GM15510 (cell line): ENCODE data around the gene CKS1B.

Experiments
- POLR2A ChIP-seq: IDR thresholded peaks from 3 replicates; pipeline ENCODE4 v1.6.1; 2011; ENCODE audit warnings: borderline replicate concordance; ENCODE audit not compliant: insufficient read length; ENCODE audit errors: extremely low read depth

CKS1B gene

DNA sequence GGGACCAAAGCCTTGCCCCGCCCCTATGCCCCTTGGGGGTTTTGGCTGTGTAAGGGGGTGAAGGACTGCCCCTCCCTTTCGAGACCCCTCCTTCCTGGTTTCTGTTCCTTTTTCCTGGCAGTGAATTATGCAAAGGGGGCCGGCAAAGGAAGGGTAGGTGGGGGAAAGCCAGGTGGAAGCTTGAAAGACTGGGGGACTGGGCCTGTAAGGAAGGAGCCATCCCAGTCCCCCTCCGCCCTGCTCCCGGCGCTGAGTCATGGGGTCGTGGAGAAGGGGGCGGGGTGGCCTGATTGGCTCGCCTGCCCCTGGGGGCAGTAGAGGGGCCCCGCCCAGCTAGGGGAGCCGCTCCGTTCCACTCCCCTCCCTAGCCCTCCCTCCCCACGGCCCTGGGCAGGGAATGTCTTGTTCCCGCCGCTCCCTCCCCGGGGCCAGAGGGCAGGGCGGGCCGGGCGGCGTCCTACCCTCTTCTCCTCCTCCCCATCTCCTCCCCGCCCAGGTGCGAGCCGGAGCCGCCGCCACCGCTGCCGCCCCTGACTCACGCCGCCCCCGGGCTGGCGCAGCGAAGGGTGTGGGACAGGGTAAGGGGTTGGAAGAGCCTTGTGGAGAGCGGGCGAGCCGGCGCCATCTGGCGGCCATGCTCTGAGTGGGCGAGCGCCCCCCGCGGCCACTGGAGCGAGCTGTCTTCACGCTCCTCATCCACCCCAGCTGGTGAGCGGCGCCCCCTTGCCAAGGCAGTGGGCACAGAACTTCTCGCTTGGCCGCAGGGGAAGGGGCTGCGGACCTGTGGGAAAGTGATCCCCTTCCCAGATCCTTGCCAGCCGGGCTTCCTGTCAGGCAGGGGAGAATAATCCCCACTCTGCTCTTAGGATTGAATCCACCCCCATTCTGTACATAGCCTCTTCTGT, 42.8 kb downstream of the CKS1B start:
- TF ChIP-seq POLR2A: no peak

DNA sequence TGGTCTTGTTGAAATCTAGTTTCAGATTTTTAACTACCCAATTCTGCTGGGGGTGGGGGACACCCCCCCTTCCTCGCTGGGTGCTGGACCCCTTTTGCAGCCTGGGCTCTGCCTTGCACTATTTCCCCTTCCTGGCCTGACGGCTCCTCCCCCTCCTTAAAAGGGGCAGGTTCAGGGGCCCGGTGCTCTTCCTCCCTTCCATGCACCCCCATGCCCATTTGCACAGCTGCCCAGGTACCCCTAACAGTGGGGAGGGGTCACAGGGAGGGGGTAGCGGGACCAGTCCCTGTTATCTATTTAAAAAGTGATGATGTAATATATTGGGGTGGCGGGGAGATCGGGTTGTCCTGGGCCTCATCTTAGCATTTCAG, 43.5 kb downstream of the CKS1B start:
- no peak for TF ChIP-seq POLR2A

DNA sequence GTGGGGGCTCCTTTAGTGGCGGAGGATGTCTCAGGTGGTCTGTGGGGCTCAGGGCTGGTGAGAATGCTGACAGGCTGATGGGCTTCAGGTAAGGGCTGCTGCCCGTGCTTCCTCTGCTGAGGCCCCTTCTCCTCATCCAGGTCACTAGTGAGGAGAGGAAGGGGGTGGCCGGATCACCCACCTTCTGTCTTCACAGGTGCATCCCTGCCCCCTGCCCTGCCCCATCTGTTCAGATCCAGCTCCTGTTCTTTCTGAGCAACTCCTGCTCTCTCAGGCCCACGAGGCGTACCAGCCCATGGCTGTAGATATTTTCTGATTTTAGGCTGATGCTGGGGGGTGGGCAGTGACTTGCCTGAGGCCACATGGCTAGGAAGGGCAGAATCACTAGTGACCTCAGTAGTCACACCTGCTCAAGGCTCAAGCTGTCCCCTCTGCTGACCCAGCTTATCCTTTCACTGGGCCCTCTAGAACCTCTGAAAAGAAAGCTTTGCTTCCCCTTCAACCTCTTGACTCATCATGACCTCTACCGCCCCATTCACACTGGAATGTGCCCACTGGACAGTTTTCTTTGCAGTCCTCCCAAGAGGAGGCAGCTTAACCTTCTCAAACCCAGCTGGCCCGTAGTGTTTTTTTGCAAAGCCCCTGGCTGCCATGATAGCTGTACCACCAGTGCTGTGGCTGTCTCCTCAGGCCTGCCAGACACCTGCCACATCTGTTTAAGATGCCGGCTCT, 44.3 kb downstream of the CKS1B start:
- TF ChIP-seq POLR2A: no peak

DNA sequence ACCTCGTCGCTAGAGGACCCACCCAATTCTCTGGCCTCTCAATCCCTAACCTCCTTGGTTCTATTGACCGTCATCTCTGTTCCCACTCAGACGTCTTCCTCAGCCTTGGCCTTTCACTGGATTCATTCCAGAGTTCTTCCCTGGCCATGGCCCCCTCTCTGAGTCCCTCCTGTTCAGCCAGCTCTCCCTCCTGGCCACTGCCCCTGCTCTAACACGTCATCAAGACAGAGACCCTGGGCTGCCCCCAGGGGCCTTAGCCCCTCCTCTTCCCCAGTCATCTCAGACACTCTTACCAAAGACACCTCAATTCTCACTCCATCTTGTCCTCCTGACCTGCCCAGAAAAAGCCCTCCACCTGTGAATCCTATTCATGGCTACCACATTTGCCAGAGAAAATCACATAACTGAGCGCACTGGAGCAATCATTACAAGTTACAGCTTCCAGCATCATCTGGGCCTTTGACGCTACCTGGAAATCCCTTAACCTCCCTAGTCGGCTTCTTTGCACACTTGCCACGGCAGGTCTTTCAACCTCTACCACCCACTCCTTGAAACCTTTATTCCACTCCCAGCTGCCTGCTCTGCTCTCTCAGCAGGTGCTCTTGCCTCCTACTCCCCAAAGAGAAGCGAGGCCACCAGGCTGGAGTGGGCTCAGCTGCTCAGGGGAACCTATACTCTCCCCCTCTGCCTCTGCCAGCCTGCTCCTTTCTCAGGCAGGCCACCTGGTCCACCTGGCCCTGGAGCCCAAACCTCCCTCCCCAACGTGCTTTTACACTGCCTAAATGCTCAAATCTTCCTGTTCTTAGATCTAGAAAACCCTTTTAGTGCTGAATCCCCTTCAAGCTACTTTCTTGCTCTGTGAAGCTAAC, 45.1 kb downstream of the CKS1B start:
- no peak for TF ChIP-seq POLR2A

DNA sequence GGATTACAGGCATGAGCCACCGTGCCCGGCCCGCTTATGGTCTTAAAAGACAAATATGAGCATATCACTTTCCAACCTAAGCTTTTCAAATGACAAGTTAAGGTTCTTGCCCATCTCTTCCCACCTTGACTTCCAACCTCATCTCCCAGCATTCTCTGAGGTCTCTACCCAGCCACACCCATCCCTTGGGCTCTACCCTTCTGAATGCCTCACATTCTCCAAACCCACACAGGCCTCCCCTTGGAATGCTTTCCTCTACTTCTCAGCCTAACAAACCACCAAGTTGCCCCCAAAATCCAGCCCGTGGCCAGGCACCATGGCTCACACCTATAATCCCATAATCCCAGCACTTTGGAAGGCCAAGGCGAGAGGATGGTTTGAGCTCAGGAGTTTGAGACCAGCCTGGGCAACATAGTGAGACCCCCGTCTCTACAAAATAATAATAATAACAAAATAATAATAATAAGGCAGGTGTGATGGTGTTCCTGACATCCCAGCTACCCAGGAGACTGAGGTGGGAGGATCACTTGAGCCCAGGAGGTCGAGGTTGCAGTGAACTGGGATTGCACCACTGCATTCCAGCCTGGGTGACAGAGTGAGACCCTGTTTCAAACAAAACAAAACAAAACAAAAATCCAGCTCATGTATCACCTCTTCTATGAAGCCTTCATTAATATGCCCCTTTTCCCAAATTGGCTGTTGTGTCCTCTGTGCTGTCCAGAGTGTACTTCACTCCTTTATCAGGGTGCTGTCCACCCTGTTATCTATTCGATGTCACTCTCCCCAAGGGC, 47.9 kb downstream of the CKS1B start:
- TF ChIP-seq POLR2A: no peak

DNA sequence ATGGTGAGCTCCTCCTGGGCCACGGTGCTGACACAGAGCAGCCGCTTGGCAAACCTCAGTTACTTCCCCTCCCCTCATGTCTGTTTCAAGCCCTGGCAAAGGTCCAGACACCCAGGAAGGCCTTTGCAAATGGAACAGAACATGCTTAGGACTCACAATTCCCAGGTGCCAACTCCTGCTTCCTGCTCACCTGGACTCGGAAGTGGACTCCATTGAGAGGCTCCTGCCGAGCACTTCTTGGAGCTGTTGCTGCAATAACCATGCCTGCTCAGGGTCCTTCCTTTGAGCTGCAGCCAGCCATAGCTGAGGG, 48.4 kb downstream of the CKS1B start:
- no peak for TF ChIP-seq POLR2A

DNA sequence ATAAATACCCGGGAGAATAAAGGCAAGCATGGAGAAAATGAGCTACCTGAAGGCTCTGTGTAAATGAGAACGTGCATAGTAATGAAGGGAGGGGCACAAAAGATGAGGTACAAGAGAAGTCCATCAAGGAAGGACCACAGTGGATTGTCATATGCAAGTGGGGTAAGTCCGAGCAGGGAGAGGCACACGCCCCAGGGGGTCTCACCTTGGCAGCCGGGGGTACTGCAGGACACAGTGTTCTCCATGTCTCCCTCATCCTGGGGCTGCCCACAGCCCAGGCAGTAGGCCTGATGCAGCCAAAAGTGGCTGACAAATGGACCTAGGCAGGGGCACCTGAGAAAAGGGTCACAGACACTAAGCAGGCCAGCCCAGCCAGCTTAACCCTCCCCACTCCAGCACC, 49.1 kb downstream of the CKS1B start:
- TF ChIP-seq POLR2A: no peak

DNA sequence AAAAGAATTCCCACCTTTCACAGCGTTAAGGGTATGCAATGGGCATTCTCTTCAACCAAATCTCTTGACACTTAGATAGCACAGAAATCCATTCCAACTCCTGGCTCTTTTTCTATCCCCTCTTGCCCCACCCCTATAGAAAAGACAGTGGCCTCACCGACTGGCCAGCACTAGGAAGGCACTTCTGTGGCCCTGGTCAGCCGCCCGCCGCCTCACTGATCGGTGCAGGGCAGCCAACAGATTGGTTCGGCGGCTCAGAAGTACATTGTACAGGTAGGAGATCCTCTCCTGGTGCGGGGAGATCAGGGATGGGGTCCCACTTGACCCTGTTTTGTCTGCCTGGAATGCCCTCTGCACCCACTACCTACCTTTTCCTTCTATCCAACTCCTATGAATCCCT, 49.8 kb downstream of the CKS1B start:
- TF ChIP-seq POLR2A: no peak

DNA sequence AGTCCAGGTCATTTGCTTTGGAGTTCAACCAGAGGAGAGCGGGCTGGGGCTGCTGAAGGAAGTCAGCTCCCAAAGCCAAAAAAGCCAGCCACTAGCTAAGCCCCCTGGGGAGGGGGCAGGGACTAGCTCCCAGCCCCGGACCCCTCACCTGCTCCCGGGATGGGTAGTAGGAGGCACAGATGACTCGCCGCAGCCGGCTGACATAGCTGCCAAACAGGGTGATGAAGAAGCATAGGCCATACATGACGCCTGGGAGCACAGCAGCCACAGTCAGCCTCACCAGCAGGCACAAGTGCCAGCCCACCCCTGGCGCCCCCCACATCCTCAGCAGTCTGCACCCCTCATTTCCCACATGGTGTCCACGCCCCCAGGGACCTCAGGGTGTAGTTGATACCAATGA, 51.7 kb downstream of the CKS1B start:
- TF ChIP-seq POLR2A: no peak

DNA sequence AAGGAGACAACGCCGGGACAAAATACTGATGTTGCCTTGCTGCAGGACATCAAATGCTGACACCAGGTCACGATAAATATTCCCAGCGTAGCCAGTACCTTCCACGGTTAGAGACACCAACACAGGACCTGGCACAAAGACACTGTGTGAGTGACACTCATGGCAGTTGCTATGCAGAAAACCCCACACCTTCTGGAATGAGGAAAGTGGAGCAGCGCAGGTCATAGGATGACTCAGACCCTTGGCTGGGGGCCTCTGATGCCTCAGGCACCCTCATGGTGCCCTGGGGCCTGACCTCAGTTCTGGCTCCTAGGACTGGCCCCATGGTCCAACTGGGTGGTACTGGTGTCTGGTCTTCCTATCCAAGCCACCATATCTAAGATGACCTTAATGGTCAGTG, 52.1 kb downstream of the CKS1B start:
- no peak for TF ChIP-seq POLR2A
